Measurements from ENCODE around the gene HS6ST3.

The HS6ST3 gene

DNA sequence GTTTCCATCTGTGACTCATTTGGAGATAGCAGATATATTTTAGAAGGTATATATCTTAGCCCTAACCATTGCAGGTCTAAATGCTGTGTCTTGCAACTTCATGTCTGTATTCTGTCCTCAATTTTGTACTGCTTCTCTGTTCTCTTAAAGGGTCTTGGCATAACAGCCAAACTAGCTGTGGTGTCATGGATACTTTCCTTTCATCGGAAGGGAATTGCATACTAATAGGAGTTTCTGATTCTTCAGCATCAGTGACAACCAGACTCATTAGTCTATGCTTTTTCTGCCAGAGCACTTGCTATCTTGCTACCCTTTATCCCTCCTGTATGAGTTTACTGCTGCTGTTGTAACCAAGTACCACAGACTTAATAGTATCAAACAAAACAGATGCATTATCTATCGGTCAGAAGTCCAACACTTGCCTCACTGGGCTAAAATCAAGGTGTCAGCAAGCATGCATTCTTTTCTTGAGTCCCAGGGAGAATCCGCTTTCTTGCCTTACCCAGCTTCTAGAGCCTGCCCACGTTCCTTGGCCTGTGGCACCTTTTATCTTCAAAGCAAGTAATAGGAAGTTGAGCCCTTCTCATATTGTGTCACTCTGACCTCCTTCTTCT is 253.1 kb downstream of the HS6ST3 start:
- DNase-seq: no peak

DNA sequence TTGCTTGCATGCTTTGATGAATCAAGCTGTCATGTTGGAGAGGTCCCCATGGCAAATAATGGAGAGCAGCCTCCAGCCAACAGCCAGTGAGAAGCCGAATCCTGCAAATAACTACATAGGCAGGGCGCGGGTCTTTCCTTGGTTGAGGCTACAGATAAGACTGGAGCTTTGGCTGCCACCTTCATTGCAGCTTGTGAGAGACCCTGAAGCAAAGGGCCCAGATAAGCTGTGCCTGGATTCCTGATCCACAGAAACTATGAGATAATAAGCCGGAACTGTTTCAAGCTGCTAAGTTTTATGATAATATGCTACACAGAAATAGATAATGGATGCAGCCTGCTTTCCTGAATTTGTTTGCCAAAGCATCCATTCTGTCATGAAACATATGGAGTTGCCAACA is 257.0 kb downstream of the HS6ST3 start:
- DNase-seq: no peak

DNA sequence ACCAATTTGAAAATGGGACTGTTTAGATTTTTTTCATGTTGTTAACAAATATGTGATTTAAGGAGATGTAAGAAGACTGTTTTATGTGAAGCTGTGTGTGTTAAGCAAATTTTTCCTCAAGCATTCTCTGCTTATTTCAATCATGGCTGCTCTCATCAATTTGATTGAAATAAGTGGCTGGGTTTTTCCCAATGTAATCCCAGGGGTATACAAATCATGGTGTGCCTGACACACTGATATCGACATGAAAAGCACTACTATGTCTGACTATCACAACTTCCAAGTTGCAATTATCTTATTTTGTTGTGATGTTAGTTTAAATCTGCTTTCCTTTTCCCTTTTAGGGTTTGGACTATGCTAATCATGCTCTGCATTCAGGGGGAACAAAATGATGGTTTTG is 283.7 kb downstream of the HS6ST3 start:
- no peak for DNase-seq

DNA sequence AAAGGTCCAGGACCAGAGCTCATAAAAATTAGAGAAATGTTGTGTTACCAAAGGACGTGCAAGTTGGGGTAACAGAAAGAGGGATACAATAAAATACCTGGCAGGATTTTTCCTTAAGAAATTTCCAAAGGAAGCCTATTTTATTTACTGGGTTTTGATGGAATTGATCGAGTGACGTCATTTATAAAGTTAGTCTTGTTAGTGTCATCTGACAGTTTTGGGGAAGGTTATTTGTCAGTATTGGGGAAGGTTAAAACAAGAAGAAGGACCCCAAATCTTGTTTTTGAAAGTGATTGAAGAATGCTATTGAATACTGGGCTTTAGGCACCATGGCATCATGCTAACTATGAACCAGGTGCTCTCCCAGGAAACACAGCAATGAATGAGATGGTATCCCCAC is 287.9 kb downstream of the HS6ST3 start:
- no peak for DNase-seq

DNA sequence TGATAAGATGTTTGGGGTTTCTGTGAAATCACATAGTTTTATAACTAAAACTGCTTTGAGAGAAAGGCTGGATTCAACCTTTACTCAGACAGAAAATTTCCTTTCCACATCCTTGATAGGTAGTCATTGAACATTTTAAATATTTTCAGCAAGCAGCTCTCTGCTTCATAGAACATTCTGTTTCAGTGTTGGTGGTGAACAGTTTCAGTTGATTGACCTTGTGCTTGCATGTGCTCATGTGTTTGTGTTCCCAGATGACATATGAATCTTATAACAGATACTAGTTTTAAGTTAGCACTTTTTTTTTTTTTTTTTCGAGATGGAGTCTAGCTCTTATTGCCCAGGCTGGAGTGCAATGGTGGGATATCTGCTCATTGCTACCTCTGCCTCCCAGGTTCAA is 290.1 kb downstream of the HS6ST3 start:
- DNase-seq: no peak

DNA sequence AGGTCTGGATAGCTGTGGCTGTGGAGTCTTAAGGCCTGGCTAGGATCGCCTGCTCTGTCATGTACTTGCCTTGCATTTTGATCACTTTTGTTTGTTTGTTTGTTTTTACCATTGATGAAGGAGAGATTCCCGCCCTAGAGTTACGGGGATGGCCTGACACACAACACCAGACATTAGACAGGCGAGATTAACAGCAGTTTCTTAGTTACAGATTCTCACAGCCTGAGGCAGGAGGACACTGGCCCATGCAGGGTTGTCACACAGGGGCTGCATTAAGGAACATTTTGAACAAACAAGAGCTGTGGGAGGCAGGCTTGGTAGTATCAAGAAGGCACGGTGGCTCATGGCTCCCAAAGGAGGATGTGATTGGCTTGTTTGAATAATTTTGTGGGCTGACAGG is 291.8 kb downstream of the HS6ST3 start:
- DNase-seq: no peak

DNA sequence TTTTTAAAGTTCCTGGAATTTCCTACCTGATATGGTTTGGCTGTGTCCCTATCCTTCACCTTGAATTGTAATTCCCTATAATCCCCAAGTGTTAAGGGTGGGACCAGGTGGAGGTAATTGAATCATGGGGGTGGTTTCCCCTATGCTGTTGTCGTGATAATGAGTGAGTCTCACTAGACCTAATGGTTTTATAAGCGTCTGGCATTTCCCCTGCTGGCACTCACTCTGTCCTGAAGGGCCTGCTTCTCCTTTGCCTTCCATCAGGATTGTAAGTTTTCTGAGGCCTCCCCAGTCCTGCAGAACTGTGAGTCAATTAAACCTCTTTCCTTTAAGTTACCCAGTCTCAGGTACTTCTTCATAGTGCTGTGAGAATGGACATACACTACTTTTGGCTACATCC is 298.7 kb downstream of the HS6ST3 start:
- DNase-seq: no peak

DNA sequence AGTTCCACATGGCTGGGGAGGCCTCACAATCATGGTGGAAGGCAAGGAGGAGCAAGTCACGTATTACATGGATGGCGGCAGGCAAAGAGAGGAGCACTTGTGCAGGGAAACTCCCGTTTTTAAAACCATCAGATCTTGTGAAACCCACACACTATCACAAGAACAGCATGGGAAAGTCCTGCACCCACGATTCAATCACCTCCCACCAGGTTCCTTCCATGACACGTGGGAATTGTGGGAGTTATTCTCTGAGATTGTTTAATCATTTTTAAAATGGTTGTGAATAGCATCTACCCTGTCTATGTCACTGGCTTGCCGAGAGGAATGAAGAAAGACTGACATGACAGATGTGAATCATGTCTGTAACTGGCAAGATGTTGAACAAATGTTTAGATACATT is 301.7 kb downstream of the HS6ST3 start:
- no peak for DNase-seq

DNA sequence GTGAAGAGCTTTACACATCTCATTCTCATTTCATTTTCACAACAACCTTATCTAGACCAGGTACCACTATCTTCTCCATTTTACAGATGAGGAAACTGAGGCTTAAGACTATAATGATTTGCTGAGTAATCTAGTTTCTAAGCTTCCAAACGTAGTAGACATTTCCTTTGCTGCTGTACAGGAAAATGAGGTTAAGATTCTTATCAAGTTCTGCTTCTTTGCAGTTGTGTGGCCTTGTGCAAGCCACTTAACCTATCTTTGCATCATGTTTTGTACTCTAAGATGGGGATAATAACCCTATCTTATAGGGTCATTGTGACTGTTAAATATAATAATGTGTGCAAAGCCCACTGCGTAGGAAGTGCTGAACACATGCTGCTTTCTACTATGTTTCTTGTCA is 307.9 kb downstream of the HS6ST3 start:
- DNase-seq: no peak

DNA sequence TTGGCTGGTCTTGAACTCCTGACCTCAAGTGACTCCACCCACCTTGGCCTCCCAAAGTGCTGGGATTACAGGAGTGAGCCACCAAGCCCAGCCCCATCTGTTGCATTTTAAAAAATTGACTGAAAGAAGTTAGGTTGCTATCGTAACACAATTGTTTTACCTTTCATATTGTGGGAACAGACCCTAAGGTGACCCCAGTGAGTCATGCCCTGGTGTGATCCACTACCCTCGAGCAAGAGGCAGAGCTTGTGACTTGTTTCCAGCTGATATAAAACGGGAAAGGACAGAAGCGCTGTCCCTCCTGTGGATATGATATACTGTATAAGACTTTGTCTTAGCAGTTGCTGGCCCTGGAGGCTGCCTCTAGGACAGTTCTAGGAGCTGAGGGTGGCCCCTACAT is 308.6 kb downstream of the HS6ST3 start:
- no peak for DNase-seq

DNA sequence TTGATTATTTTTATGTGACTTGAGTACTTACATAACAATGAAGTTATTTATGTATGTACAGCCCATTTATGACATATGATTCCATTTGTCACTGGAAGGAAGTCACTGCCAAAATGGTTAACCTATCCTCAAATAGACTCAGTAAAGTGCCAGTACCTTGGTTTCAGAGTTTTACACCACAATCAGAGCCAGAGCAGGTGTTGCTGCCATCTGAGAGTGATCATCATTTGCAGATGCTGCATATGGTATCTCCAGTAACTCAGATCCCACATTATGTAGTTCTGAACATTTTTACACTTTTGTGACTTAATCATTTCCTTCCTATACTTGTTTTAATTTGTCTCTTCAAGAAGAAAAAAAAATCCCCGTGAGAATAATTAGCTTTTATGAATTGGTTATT is 313.3 kb downstream of the HS6ST3 start:
- no peak for DNase-seq

DNA sequence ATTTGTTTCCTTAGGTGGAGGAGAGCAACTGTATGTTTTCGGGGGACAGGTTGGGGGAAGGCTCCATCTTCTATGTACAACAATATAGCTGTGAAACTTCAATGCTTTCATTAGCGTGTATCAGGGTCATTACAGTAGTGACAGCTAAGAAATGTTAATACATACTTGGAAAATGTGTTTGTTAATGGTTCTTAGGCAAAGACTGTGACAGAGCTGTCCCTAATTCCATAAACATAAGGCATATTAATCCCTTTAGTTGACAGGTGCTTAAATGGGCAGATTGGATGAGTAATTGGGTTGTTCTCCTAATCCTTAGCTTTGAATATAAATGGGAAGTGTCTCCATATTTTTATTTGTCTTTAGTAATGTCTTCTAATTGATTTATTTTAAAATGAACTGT is 313.7 kb downstream of the HS6ST3 start:
- DNase-seq: no peak

DNA sequence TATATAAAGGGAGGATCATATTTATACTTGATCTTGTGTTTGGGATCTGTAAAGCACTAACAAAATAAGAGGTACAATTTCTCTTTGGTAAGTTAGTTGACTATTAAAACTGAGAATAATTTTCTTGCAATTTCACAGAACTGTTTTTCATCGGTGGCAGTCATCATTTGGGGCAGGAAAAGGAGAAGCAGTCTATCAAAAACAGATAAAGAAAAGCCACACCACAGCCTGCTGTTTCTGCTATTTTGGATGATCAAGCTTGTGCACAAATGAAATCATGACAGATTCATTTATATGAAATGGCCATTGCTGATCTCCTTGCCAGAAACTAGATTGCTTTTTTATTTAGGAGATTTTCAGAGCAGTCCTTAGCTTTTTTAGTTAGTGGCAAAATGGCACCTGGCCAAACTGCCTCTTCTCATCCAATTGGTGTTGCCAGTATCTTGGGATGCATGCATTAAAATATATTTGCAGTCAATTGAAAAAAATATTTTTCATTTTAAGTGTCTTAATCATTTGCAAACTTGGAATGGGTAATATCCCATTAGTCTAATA is 326.0 kb downstream of the HS6ST3 start:
- no peak for DNase-seq

DNA sequence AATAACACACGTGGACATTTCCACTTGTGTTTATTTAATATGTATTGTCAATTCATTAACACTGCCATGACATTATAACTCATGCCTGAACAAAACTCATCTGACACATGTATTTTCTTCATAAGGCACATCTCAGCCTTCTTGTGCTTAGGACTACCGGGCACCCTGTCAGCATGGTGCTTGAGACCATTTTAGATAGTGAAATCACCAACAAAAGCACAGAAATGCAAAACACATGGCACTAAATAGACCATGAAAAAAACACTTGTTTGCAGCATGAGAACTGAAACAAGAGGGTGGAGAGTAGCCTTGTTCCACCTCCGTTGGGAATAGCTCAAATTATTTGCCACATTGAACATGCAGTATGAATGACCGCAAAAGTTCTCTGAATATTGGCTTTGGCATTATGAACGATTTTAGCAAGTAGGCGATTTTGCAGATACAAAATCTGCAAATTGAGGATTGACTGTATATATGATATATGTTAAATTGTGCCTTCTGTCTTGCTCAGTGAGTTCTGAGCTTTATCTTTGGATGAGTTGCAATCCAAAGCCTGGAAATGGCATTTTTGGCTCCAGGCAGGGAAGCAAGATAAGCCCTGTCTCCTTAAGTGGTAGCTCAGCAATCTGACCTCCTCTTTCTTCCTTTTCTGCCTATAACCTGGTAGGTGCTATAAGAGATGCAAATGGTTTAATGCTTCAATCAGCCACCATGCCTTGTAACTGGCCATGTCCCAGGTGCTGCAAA is 328.2 kb downstream of the HS6ST3 start:
- DNase-seq: no peak

DNA sequence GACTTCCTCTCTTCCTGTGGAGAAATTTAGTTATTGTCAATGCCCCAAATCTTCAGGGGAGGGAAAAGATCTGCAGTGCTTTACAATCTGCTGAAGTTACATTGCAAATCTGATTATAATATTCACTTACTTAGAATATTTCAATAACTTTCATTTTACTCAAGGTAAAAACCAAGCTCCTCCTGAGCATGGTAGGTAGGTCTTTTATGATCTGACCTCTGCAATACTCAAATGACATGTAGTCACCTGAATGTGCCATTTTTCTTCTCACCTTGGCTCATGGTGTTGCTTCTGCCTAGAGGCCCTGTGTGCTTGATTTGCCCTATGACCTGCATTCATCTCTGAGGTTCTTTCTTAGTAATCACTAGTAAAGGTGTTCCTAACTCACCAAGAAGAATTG is 331.4 kb downstream of the HS6ST3 start:
- no peak for DNase-seq

DNA sequence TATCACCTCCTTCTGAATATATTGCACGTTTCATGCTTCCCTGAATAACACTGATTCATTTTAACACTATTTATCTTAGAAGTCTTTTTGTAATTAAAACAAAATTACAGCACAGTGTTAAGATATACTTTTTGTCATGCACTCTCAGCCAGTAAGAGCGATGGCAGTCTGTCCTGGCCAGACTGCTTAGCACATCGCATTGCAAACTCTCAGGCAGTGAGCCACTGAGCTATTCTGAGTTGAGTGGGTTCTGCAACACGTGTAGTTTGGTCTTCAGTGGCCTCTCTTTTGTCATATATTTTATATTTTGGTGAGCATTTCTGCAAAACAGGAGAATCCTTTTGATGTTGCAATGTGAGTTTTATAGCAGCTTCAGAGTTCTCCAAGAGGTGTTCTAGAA is 332.1 kb downstream of the HS6ST3 start:
- no peak for DNase-seq

DNA sequence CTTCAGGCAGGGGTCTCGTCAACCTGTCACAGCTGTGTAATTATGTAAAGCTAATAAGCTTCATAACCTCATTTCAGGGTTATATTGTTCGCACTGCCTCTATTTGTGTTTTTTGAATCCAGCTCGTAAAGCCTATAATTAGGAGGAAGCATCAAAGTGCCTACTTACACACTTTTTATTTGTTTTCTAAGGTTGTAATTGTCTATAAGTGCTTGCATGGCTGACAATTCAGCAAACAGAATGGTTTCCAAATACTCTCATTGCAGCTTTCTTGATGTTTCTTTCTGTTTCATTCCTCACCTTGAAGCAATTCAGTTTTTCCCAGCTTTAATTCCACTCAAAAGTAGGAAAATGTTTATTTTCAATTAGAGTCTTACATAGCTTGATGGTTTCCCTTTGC is 336.3 kb downstream of the HS6ST3 start:
- no peak for DNase-seq

DNA sequence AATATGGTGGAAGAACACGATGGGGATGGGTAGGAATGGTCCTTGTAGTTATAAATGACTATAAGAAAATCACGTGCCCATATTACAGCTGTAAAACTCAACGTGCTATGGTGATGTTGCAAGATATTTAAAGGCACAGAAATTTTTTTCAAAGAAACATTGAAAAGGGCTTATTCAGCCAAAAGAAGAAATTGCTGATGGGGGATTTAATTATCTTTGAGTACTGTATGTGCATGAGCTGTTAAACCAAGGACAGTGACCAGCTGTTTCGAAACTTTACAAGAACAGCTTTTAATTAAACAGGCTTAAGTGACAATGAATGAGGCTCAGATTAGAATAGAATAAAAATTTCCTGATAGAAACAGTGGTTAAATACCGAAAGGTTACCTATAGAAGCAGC is 339.0 kb downstream of the HS6ST3 start:
- no peak for DNase-seq

DNA sequence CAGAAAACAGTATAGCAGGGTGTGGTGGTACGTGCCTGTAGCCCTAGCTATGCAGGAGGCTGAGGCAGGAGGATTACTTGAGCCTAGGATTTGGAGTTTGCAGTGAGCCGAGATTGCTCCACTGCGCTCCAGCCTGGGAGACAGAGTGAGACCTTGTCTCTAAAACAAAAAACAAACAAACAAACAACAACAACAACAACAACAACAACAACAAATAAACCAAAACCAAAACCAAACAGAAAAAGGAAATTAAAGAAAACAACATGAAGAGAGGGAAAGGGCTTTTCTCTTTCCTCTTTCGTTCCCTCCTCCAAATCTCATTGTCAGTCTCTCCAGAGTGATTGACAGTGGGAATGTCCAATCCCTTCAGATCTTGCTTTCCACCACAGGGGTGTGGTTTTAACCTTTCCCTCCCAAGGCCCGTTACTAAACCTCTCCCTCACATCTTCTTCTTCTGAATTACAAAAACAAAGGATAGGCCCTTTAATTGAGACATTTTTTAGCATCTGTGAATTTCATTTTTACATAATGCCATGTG is 341.2 kb downstream of the HS6ST3 start:
- DNase-seq: no peak

DNA sequence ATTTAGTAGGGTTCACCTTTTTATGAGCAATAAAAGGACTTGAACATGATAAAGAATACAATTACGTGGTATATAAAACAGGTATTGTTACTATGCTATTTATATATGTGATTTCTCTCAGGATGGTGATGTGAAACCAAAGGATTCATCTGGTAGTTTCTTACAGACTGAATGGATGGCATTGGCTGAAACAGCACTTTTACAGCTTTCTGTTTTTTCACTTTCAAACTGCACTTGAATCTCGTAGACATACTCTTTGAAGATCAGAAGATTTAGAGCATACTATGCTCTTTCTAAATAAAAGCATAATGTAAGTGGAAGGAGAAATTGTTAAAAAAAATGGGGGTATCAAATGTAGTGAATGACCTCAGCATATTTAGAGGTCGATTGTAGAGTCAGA is 354.8 kb downstream of the HS6ST3 start:
- no peak for DNase-seq

DNA sequence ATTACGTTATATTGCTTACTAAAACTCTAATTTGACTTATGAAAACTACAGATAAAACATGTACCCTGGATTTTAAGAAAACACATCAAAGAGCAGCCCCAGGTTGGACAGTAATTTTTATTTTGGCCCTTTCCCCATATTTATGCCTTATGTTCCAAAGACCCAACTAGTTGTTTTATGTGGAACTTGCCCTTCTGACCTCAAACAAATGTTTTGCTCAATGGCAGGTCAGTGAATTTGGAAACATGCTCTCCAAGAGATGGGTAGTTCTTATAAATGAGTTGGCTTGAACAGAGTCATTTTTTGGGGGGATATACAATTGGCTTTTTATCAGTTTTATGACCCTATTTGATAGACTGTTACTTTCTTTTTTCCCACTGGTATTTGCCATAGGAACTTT is 360.0 kb downstream of the HS6ST3 start:
- no peak for DNase-seq

DNA sequence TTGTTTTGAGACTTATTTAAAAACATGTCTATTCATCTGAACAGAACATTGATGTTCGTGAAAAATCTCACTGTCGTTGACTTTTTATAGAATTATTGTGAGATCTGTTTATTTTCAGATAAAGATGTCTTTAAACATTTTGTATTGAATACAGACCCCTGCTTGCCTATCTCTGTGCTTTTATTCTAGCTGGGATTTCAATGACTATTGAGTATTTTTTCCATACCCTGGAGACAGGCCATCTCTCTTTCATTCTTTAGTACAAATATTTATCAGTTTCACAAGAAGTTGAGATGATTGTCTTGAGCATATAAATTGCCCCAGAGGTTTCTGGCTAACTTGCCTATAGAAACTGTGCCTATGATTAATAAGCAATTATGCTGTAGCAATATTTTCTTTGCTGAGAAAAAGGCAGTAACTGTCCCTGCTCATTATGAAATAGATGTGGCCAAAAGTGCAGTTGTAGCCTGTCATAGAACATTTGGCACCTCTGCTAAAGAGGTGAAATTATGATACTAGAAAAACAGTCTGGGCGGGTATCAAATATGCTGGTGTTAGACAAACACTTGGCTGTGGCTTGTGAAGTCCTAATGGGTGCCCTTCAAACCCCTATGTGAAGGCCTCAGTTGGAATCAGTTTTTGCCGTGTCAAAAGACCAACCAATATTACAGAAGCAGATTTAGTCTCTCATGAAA is 360.6 kb downstream of the HS6ST3 start:
- DNase-seq: no peak

DNA sequence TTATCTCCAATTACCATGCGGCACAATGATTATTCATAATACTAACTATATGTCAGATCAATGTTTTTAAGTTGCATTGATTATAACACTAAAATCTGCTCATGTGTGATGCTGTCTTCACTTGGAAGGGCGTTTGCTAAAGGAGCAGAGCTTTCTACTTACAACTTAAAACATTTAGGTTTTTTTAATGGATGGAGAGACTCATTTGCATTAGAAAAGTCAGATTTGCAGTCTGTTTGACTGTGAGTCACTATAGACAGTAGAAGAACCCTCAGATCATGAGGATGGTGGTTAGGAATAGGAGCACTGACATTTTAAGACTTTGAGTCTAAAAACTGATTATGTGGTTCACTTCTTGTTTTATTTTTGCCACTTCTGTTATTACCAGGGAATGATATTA is 364.6 kb downstream of the HS6ST3 start:
- DNase-seq: no peak

DNA sequence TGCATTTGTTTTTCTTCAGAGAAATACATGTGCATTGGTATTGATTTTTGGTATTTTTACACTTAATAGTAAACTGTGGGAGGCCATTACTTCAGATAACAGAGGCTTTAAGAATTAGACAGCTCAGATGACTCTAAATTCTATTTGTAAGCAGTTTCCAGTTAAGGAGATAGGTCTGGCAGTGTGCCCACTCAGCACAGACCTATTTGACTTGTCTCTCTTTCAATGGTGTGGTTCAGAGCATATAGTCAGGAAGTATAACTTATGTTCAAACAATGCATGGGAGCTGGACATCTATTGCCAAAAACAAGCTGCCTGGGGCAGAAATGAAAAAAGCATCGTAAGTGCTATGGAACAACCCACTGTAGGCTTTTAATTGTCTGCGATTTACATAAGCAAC is 370.7 kb downstream of the HS6ST3 start:
- no peak for DNase-seq

All from CD4-positive, alpha-beta T cell treated with Interleukin-21 for 1 hour (primary cell).